T-helper 2 cell treated with Interferon-gamma antibody and Interleukin-4, amounts not matched to agents 5 μg/mL and 100 μg/mL, for 36 hours (primary cell): ENCODE results near the gene FHL1.
"Not testable (repeated sequence)": the region's sequence is repeated elsewhere in the genome, so short reads cannot be mapped to it uniquely, and the experiment has no call there.

Experiments used
- DNase-seq: peaks from one replicate; pipeline ENCODE4 v3.0.0; 2021; ENCODE audit warnings: low spot score
- H3K27ac Mint-ChIP-seq: one replicate; pipeline ENCODE4 v1.8.0; 2021; ENCODE audit warnings: mild to moderate bottlenecking, mixed read lengths
- H3K27me3 Mint-ChIP-seq: one replicate; pipeline ENCODE4 v1.8.0; 2021; ENCODE audit warnings: low read depth, mixed read lengths
- H3K36me3 Mint-ChIP-seq: one replicate; pipeline ENCODE4 v1.8.0; 2021; ENCODE audit warnings: low read depth, mixed read lengths
- H3K4me1 Mint-ChIP-seq: one replicate; pipeline ENCODE4 v1.8.0; 2021; ENCODE audit warnings: low read depth, mixed read lengths
- H3K4me3 Mint-ChIP-seq: one replicate; pipeline ENCODE4 v1.8.0; 2022; ENCODE audit warnings: mild to moderate bottlenecking, moderate library complexity, mixed read lengths
- H3K9me3 Mint-ChIP-seq: one replicate; pipeline ENCODE4 v1.8.0; 2021; ENCODE audit warnings: mixed read lengths

Gene FHL1

GRCh38 chrX:136212557-136213111, 65.3 kb downstream of the FHL1 start:
- Mint-ChIP-seq H3K4me1 (no peaks in the 10 kb centered on the region), H3K9me3 (no peaks in the 10 kb centered on the region), H3K27me3 (no peaks in the 10 kb centered on the region), H3K27ac (no peak overlapping the region), H3K4me3 (no peak overlapping the region), H3K36me3 (peaks cover 6% of the 10 kb centered on the region)
- DNase-seq = no peak

GRCh38 chrX:136214551-136214950, 67.2 kb downstream of the FHL1 start:
- Mint-ChIP-seq H3K4me1 (peaks cover 5% of the 10 kb centered on the region), H3K27me3 (no peaks in the 10 kb centered on the region), H3K27ac (no peak overlapping the region), H3K36me3 (peaks cover 19% of the 10 kb centered on the region), H3K4me3 (no peak overlapping the region), H3K9me3 (no peaks in the 10 kb centered on the region)
- DNase-seq = no peak

GRCh38 chrX:136215559-136215958, 68.2 kb downstream of the FHL1 start:
- H3K4me1 Mint-ChIP-seq = peaks cover 8% of the 10 kb centered on the region
- H3K27ac Mint-ChIP-seq = no peak overlapping the region
- H3K36me3 Mint-ChIP-seq = peaks cover 26% of the 10 kb centered on the region
- no peak overlapping the region for H3K4me3 Mint-ChIP-seq
- DNase-seq = no peak
- no peaks in the 10 kb centered on the region for H3K9me3 Mint-ChIP-seq
- H3K27me3 Mint-ChIP-seq = no peaks in the 10 kb centered on the region

- peaks cover 17% of the 10 kb centered on the region for H3K4me1 Mint-ChIP-seq
- H3K9me3 Mint-ChIP-seq = no peaks in the 10 kb centered on the region
- no peak overlapping the region for H3K27ac Mint-ChIP-seq
- H3K27me3 Mint-ChIP-seq = no peaks in the 10 kb centered on the region
- no peak for DNase-seq
- H3K4me3 Mint-ChIP-seq = no peak overlapping the region
- peaks cover 49% of the 10 kb centered on the region for H3K36me3 Mint-ChIP-seq
Observed at GRCh38 chrX:136219893-136220292, 72.6 kb downstream of the FHL1 start.

- peaks cover 17% of the 10 kb centered on the region for H3K4me1 Mint-ChIP-seq
- H3K36me3 Mint-ChIP-seq = peaks cover 52% of the 10 kb centered on the region
- no peak overlapping the region for H3K4me3 Mint-ChIP-seq
- no peaks in the 10 kb centered on the region for H3K9me3 Mint-ChIP-seq
- no peaks in the 10 kb centered on the region for H3K27me3 Mint-ChIP-seq
- peak overlapping the region; percentile 49 for H3K27ac Mint-ChIP-seq
- no peak for DNase-seq
Observed at GRCh38 chrX:136220540-136220939, 73.2 kb downstream of the FHL1 start.

GRCh38 chrX:136220951-136221350, 73.6 kb downstream of the FHL1 start:
- Mint-ChIP-seq H3K9me3 (no peaks in the 10 kb centered on the region), H3K4me3 (no peak overlapping the region), H3K36me3 (peaks cover 55% of the 10 kb centered on the region), H3K27me3 (no peaks in the 10 kb centered on the region), H3K27ac (peak overlapping the region; percentile 49), H3K4me1 (peaks cover 17% of the 10 kb centered on the region)
- DNase-seq = no peak

GRCh38 chrX:136221851-136222513, 74.6 kb downstream of the FHL1 start:
- no peak overlapping the region for H3K27ac Mint-ChIP-seq
- no peak overlapping the region for H3K4me3 Mint-ChIP-seq
- no peak for DNase-seq
- no peaks in the 10 kb centered on the region for H3K9me3 Mint-ChIP-seq
- H3K27me3 Mint-ChIP-seq = no peaks in the 10 kb centered on the region
- peaks cover 17% of the 10 kb centered on the region for H3K4me1 Mint-ChIP-seq
- H3K36me3 Mint-ChIP-seq = peaks cover 61% of the 10 kb centered on the region

GRCh38 chrX:136227074-136227473, 79.7 kb downstream of the FHL1 start:
- H3K4me3 Mint-ChIP-seq = no peak overlapping the region
- H3K27ac Mint-ChIP-seq = peak overlapping the region; percentile 24
- peaks cover 27% of the 10 kb centered on the region for H3K4me1 Mint-ChIP-seq
- no peaks in the 10 kb centered on the region for H3K27me3 Mint-ChIP-seq
- H3K36me3 Mint-ChIP-seq = peaks cover 55% of the 10 kb centered on the region
- no peaks in the 10 kb centered on the region for H3K9me3 Mint-ChIP-seq
- DNase-seq = no peak

- Mint-ChIP-seq H3K4me3 (peak overlapping the region; percentile 60), H3K27ac (peak overlapping the region; percentile 87), H3K27me3 (no peaks in the 10 kb centered on the region), H3K4me1 (peaks cover 28% of the 10 kb centered on the region), H3K9me3 (no peaks in the 10 kb centered on the region), H3K36me3 (peaks cover 54% of the 10 kb centered on the region)
- DNase-seq = no peak
Observed at GRCh38 chrX:136227948-136228838, 80.9 kb downstream of the FHL1 start.

GRCh38 chrX:136228839-136229207, 81.5 kb downstream of the FHL1 start:
- H3K9me3 Mint-ChIP-seq = no peaks in the 10 kb centered on the region
- peak overlapping the region; percentile 87 for H3K27ac Mint-ChIP-seq
- H3K27me3 Mint-ChIP-seq = no peaks in the 10 kb centered on the region
- no peak for DNase-seq
- H3K36me3 Mint-ChIP-seq = peaks cover 53% of the 10 kb centered on the region
- no peak overlapping the region for H3K4me3 Mint-ChIP-seq
- peaks cover 28% of the 10 kb centered on the region for H3K4me1 Mint-ChIP-seq

- Mint-ChIP-seq H3K9me3 (no peaks in the 10 kb centered on the region), H3K27ac (no peak overlapping the region), H3K36me3 (peaks cover 38% of the 10 kb centered on the region), H3K4me3 (no peak overlapping the region), H3K4me1 (peaks cover 1% of the 10 kb centered on the region), H3K27me3 (no peaks in the 10 kb centered on the region)
- DNase-seq = no peak
Observed at GRCh38 chrX:136237074-136237473, 89.7 kb downstream of the FHL1 start.

- not testable (repeated sequence) for H3K27ac Mint-ChIP-seq, H3K4me1 Mint-ChIP-seq, H3K9me3 Mint-ChIP-seq, DNase-seq, H3K27me3 Mint-ChIP-seq, H3K4me3 Mint-ChIP-seq
- peaks cover 41% of the 10 kb centered on the region for H3K36me3 Mint-ChIP-seq
Observed at GRCh38 chrX:136237849-136238248, 90.5 kb downstream of the FHL1 start.

GRCh38 chrX:136246201-136246600, 98.9 kb downstream of the FHL1 start:
- Mint-ChIP-seq H3K27me3 (no peaks in the 10 kb centered on the region), H3K4me1 (peaks cover 6% of the 10 kb centered on the region), H3K36me3 (peaks cover 20% of the 10 kb centered on the region), H3K27ac (no peak overlapping the region), H3K4me3 (no peak overlapping the region), H3K9me3 (no peaks in the 10 kb centered on the region)
- no peak for DNase-seq
